ENCODE results near the gene ATP5F1E. TPM values are rescaled to one million over a fixed set of nuclear protein-coding genes. Genes with fewer than 3 reads are reported as not detected.

The ATP5F1E gene
- total RNA-seq, 1 donor from 2014 or later = 66.7 TPM

DNA sequence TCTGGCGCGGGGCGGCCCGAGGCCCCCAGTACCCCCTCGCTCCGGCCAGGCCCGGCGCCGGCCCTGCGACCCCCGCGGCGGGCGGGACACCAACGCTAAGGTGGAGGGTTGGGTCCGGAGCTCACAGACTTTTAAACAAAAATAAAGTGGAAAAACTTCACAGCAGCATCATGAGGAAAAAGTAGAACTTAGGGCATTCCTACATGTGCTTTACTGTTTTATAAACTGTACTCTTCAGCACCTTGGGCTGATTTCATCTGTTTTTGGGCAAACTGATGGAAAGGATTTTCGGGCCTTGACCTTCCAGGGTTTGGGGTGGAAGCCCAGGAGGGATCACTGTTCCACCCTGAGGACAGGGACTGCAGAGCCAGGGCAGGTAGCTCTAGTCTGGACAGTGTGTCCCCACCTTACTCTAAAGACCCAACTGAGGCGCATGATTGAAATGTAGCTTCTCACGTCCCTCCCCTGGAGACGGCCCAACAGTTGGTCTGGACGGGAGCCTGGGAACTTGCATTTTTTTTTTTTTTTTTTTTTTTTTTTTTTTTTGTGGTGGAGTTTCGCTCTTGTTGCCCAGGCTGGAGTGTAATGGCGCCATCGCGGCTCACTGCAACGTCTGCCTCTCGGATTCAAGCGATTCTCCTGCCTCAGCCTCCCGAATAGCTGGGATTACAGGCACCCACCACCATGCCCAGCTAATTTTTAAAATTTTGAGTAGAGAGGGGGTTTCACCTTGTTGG, 50.3 kb downstream of the ATP5F1E start:
- Mint-ChIP-seq H3K9me3 (ENCODE audit: unreplicated experiment) (peaks cover 2% of the 10 kb centered on the region), H3K36me3 (ENCODE audit: unreplicated experiment) (peaks cover 6% of the 10 kb centered on the region), H3K4me3 (ENCODE audit: unreplicated experiment) (peak overlapping the region; percentile 86), H3K27ac (ENCODE audit: unreplicated experiment) (peak overlapping the region; percentile 74), H3K27me3 (ENCODE audit: unreplicated experiment) (no peaks in the 10 kb centered on the region), H3K4me1 (ENCODE audit: unreplicated experiment) (peaks cover 24% of the 10 kb centered on the region)
- DNase-seq (ENCODE audit: extremely low spot score, unreplicated experiment) = no peak
- TF ChIP-seq, protein P1, sequence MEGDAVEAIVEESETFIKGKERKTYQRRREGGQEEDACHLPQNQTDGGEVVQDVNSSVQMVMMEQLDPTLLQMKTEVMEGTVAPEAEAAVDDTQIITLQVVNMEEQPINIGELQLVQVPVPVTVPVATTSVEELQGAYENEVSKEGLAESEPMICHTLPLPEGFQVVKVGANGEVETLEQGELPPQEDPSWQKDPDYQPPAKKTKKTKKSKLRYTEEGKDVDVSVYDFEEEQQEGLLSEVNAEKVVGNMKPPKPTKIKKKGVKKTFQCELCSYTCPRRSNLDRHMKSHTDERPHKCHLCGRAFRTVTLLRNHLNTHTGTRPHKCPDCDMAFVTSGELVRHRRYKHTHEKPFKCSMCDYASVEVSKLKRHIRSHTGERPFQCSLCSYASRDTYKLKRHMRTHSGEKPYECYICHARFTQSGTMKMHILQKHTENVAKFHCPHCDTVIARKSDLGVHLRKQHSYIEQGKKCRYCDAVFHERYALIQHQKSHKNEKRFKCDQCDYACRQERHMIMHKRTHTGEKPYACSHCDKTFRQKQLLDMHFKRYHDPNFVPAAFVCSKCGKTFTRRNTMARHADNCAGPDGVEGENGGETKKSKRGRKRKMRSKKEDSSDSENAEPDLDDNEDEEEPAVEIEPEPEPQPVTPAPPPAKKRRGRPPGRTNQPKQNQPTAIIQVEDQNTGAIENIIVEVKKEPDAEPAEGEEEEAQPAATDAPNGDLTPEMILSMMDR (IDR thresholded peaks at IDR 0.05) = no peak

DNA sequence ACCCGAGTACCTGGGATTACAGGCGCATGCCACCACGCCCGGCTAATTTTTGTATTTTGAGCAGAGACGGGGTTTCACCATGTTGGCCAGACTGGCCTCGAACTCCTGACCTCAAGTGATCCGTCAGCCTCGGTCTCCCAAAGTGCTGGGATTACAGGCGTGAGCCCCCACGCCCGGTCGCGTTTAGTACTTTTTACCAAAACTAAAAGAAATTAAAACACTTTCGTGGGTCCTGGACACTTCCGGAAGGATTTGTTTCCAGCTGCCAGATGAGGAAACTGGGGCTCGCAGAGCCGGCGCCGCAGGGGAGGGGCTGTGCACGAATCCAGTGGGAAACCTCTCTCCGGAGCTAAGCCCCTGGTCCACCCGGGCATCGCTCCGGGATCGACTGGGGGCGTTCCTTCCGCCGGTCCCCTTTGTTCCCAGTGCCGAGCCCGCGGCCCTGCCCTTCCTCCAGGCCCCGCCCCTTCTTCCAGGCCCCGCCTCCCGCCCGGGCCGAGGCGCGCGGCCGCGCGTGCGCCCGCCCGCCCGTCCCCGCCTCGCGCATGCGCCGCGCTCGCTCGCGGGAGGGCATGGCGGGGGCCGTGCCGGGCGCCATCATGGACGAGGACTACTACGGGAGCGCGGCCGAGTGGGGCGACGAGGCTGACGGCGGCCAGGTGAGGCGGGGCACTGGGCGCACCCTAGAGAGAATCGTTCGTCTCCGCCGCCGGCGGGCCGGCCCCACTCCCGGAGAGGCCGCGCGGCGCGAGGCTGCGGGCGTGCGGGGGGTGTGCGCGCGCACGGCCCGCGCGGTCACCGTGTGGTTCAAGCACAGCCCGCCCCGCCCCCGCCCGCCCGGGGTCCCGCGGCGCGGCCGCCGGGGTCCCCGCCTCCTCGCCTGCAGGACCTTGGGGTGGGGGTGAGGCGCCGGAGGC, 51.2 kb downstream of the ATP5F1E start, which contains the start of gene NELFCD:
Gene NELFCD (plus strand): TSS at position 546 of the 917 bp plus-strand sequence. CDS start 54 bp downstream, at position 600.
- Mint-ChIP-seq H3K36me3 (ENCODE audit: unreplicated experiment) (peaks cover under 1% of the 10 kb centered on the region), H3K27ac (ENCODE audit: unreplicated experiment) (peak within 1 kb of the TSS; percentile 79), H3K4me3 (ENCODE audit: unreplicated experiment) (peak within 1 kb of the TSS; percentile 86), H3K9me3 (ENCODE audit: unreplicated experiment) (peaks cover 4% of the 10 kb centered on the region), H3K27me3 (ENCODE audit: unreplicated experiment) (no peaks in the 10 kb centered on the region), H3K4me1 (ENCODE audit: unreplicated experiment) (peaks cover 24% of the 10 kb centered on the region)
- TF ChIP-seq, protein P1 (IDR thresholded peaks at IDR 0.05) = no peak
- DNase-seq (ENCODE audit: extremely low spot score, unreplicated experiment) = peak; percentile 97

DNA sequence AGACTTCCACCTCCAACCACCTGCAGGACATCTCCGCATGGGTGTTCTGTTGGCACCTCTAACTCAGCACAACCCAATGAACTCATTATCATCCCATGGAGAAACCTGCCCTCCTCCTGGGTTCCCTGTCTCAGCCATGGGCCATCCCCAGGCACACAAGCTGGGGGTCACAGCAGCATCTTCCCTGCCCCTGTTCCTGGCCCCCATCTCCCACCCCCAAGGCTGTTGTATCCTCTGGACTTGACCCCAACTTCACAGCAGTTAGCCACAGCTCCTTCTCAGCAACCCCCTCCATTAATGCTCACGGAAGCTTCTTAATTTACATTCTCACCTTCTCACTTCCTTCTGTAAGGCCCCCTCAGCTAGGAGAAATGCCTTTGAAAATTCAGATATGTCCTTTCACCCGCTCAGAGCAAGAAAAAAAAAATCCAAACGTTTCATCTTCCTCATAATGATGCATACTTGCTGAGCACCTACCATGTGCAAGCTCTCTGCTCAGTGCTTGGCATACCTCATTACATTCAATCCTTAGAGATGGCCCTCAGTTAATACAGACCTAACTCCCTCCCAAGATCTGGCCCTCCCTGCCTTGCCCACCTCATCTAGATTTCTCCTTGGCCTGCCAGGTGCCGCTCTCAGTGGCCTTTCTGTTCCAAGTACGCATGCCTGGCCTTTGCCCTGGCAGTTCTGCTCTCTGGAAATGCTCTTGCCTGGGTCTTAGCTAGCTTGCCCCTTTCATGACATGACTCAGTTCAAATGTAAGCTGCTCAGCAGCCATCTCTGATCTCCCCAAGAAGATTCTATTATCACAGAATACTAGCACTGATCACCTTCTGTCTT, 53.6 kb downstream of the ATP5F1E start:
- Mint-ChIP-seq H3K4me1 (ENCODE audit: unreplicated experiment) (peaks cover 13% of the 10 kb centered on the region), H3K27me3 (ENCODE audit: unreplicated experiment) (peaks cover 3% of the 10 kb centered on the region), H3K36me3 (ENCODE audit: unreplicated experiment) (no peaks in the 10 kb centered on the region), H3K27ac (ENCODE audit: unreplicated experiment) (no peak overlapping the region), H3K9me3 (ENCODE audit: unreplicated experiment) (peaks cover 13% of the 10 kb centered on the region), H3K4me3 (ENCODE audit: unreplicated experiment) (no peak overlapping the region)
- peak; percentile 65 for DNase-seq (ENCODE audit: extremely low spot score, unreplicated experiment)
- TF ChIP-seq, protein P1 (IDR thresholded peaks at IDR 0.05) = no peak

DNA sequence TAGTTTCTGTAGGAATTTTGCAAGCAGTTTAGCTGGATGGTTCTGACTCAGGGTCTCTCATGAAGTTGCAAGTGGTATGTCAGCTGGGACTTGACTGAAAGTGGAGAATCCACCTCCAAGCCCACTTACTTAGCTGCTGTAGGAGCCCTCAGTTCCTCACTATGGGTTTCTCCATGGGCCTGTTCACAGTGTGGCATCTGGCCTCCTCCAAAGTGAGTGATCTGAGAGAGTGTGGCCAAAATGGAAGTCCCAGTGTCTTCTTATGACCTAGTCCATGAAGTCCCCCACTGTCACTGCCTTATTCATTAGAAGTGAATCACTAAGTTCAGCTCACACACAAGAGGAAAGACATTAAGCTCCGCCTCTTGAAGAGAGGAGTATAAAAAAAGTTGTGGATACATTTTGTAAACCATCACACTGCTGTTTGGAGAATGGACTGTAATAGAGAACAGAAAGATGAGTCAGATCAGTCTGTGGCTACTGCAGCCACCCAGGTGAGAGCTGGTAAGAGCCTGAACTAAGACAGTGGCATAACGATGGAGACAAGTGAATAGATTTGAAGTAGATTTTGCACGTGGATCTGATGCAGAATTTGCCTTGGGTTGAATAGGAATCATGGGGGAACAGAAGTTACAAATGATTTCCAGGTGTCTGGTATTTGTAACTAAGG, 55.9 kb downstream of the ATP5F1E start:
- Mint-ChIP-seq H3K4me3 (ENCODE audit: unreplicated experiment) (no peak overlapping the region), H3K9me3 (ENCODE audit: unreplicated experiment) (peaks cover 13% of the 10 kb centered on the region), H3K4me1 (ENCODE audit: unreplicated experiment) (peaks cover 3% of the 10 kb centered on the region), H3K27me3 (ENCODE audit: unreplicated experiment) (peaks cover 5% of the 10 kb centered on the region), H3K27ac (ENCODE audit: unreplicated experiment) (no peak overlapping the region), H3K36me3 (ENCODE audit: unreplicated experiment) (no peaks in the 10 kb centered on the region)
- peak; percentile 25 for DNase-seq (ENCODE audit: extremely low spot score, unreplicated experiment)
- TF ChIP-seq, protein P1 (IDR thresholded peaks at IDR 0.05) = no peak

Other genes starting within 250 kb of the ATP5F1E start
- 1.5 and 2.0 TPM in 2 replicates for gene GNAS-AS1, start 181.4 kb downstream of the ATP5F1E start, total RNA-seq
- gene GNAS, start 179.6 kb downstream of the ATP5F1E start, total RNA-seq = 1,150 and 1,173 TPM in 2 replicates
- gene NELFCD, start 51.1 kb downstream of the ATP5F1E start, total RNA-seq = 60.9 and 64.5 TPM in 2 replicates
- 17.2 and 17.5 TPM in 2 replicates for gene CTSZ, start 25.1 kb downstream of the ATP5F1E start, total RNA-seq
- not detected in 2 replicates for gene TUBB1, start 12.9 kb downstream of the ATP5F1E start, total RNA-seq
- 38.8 and 45.1 TPM in 2 replicates for gene PRELID3B, start 10.5 kb upstream of the ATP5F1E start, total RNA-seq
- gene ZNF831, start 131.5 kb upstream of the ATP5F1E start, total RNA-seq = not detected in 2 replicates